Fibroblast of lung (primary cell): ENCODE measurements around the gene KLK15. TPM values are rescaled to one million over a fixed set of nuclear protein-coding genes. Genes with fewer than 3 reads are reported as not detected.

ENCODE experiments used
- DNase-seq, 2 donors: peaks; one replicate each; pipeline versions ENCODE4 v3.0.0 to v3.0.0-alpha.2; 2010; ENCODE audit warnings: low read depth in 2 of 2
- H2AFZ ChIP-seq: 2 replicates; pipeline ENCODE4 v1.5.1; 2012; ENCODE audit warnings: low read length, control low read depth, inconsistent platforms
- H3K27ac ChIP-seq: 2 replicates; pipeline ENCODE4 v1.5.1; 2011; ENCODE audit warnings: low read length, control low read depth; ENCODE audit not compliant: insufficient read depth
- H3K27me3 ChIP-seq: 2 replicates; pipeline ENCODE4 v1.5.1; 2011; ENCODE audit warnings: mild to moderate bottlenecking, low read length; ENCODE audit not compliant: control insufficient read depth, insufficient read depth
- H3K36me3 ChIP-seq: 2 replicates; pipeline ENCODE4 v1.5.1; 2011; ENCODE audit warnings: low read length; ENCODE audit not compliant: control insufficient read depth, insufficient read depth
- H3K4me1 ChIP-seq: 2 replicates; pipeline ENCODE4 v1.5.1; 2011; ENCODE audit warnings: low read length; ENCODE audit not compliant: control insufficient read depth, insufficient read depth; ENCODE audit errors: extremely low read depth
- H3K4me2 ChIP-seq: 2 replicates; pipeline ENCODE4 v1.5.1; 2011; ENCODE audit warnings: low read length, control low read depth; ENCODE audit not compliant: insufficient read depth; ENCODE audit errors: extremely low read depth
- H3K4me3 ChIP-seq, 4 experiments: fragments of 200-600 bp in 1 of 4; sonication (generic) in 1 of 4; replicated peaks in 1 of 4; 2 replicates each; pipeline ENCODE4 v1.5.1; 2011 to 2016; ENCODE audit warnings: low read length in 4 of 4, low read depth in 3 of 4, mild to moderate bottlenecking in 3 of 4, control low read depth in 2 of 4, inconsistent platforms in 1 of 4, mixed read lengths in 1 of 4; ENCODE audit not compliant: insufficient read depth in 1 of 4; ENCODE audit errors: control extremely low read depth in 1 of 4
- H3K79me2 ChIP-seq: 2 replicates; pipeline ENCODE4 v1.5.1; 2012; ENCODE audit warnings: mild to moderate bottlenecking, low read length, inconsistent platforms; ENCODE audit not compliant: control insufficient read depth, insufficient read depth
- H3K9ac ChIP-seq: 2 replicates; pipeline ENCODE4 v1.5.1; 2011; ENCODE audit warnings: mild to moderate bottlenecking, low read length, control low read depth; ENCODE audit not compliant: insufficient read depth
- H3K9me3 ChIP-seq: 2 replicates; pipeline ENCODE4 v1.5.1; 2012; ENCODE audit warnings: low read depth, low read length; ENCODE audit not compliant: control insufficient read depth, insufficient read depth
- H4K20me1 ChIP-seq: 2 replicates; pipeline ENCODE4 v1.5.1; 2011; ENCODE audit warnings: low read length; ENCODE audit not compliant: control insufficient read depth, insufficient read depth; ENCODE audit errors: extremely low read depth
- CTCF ChIP-seq, 2 donors: IDR thresholded peaks in 1 of 2; conservative IDR thresholded peaks in 1 of 2; 1 replicate in 1 of 2; 2 replicates in 1 of 2; pipeline ENCODE4 v1.5.1; 2011 to 2012; ENCODE audit warnings: low read length in 2 of 2, control low read depth in 1 of 2, inconsistent platforms in 1 of 2, low read depth in 1 of 2, mild to moderate bottlenecking in 1 of 2
- EZH2 ChIP-seq: IDR thresholded peaks from 2 replicates; pipeline ENCODE4 v1.5.1; 2012; ENCODE audit warnings: low read length, control low read depth, mild to moderate bottlenecking; ENCODE audit errors: missing control alignments
- polyA plus RNA-seq, 2 donors: library from polyadenylated mRNA; depleted of rRNA in 1 of 2; stranded (reverse) in 1 of 2; unstranded in 1 of 2; fragments of >200 nt; gene quantifications; 2 replicates each; pipeline ENCODE4 v1.2.1, GENCODE V29; 2011 to 2012; ENCODE audit warnings: missing spikeins in 1 of 2
- total RNA-seq: library from RNA; depleted of rRNA; stranded (reverse); fragments of >200 nt; gene quantifications from 2 replicates; pipeline ENCODE4 v1.2.1, GENCODE V29; 2014

Gene KLK15
- total and polyA plus RNA-seq, 2 donors (not counting 1 experiment from before 2014, with no cell fraction given): not detected

DNA sequence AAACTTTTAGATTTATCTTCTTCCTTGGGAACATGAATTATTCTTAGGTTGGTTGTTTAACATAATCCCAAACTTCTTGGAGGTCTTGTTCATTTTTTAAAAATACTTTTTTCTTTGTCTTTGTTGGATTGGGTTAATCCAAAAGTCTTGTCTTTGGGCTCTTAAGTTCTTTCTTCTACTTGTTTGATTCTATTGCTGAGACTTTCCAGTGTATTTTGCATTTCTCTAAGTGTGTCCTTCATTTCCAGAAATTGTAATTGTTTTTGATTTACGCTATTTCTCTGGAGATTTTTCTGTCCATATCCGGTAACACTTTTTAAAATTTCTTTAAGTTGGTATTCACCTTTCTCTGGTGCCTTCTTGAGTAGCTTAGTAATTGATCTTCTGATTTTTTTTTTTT, 9.8 kb upstream of the KLK15 start:
- Histone ChIP-seq H3K9me3 (no peaks in the 10 kb centered on the region), H4K20me1 (no peaks in the 10 kb centered on the region), H2AFZ (no peak overlapping the region), H3K27me3 (no peaks in the 10 kb centered on the region), H3K4me2 (no peak overlapping the region), H3K9ac (no peak overlapping the region), H3K79me2 (no peaks in the 10 kb centered on the region), H3K36me3 (no peaks in the 10 kb centered on the region), H3K27ac (no peak overlapping the region), H3K4me1 (no peaks in the 10 kb centered on the region), H3K4me3 (no peak overlapping the region)
- DNase-seq: no peak
- TF ChIP-seq CTCF (conservative IDR thresholded peaks at IDR 0.05 in 1 of 2, IDR thresholded peaks at IDR 0.05 in 1 of 2; ENCODE audit: low read depth in 1 of 2, low read length in 2 of 2) (no peak), EZH2 (no peak)

DNA sequence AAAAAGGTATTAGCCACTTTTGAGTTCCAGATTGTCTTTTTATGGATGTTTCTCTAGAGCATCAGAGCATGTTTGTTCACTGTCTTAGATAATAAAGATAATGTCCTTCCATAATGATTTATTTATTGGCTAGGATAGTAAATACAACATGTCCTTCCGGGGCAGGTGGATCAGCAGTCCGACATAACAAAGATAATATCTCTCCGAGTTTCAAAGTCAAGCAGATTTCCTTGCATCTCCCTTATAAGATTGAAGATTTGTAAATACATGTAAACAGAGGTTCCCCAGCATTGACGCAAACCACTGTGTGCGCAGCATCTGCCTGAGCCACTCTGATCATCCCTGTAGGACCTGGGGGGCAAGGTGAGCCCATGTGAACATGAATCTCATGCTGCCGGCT, 8.8 kb upstream of the KLK15 start:
- H2AFZ ChIP-seq: no peak overlapping the region
- DNase-seq: no peak

More for the DNA sequence above, 8.8 kb upstream of the KLK15 start:
- Histone ChIP-seq H4K20me1 (no peaks in the 10 kb centered on the region), H3K9ac (no peak overlapping the region), H3K27ac (no peak overlapping the region), H3K4me1 (no peaks in the 10 kb centered on the region), H3K27me3 (no peaks in the 10 kb centered on the region), H3K36me3 (no peaks in the 10 kb centered on the region), H3K79me2 (no peaks in the 10 kb centered on the region), H3K9me3 (no peaks in the 10 kb centered on the region), H3K4me3 (no peak overlapping the region), H3K4me2 (no peak overlapping the region)
- no peak for TF ChIP-seq EZH2
- no peak for TF ChIP-seq CTCF (conservative IDR thresholded peaks at IDR 0.05 in 1 of 2, IDR thresholded peaks at IDR 0.05 in 1 of 2; ENCODE audit: low read depth in 1 of 2, low read length in 2 of 2)
